A673 (cell line): ENCODE data around the gene LTB4R.

Experiments
- CTCF ChIP-seq: fragments of 300-800, 200-600 bp; sonication (generic); conservative IDR thresholded peaks from 2 replicates; pipeline ENCODE4 v1.5.1; 2017; ENCODE audit warnings: low read depth, mild to moderate bottlenecking, antibody characterized with exemption, low read length, moderate library complexity, mixed read lengths
- EZH2 ChIP-seq: fragments of 200-600 bp; sonication (generic); IDR thresholded peaks from 2 replicates; pipeline ENCODE4 v1.6.1; 2017; ENCODE audit warnings: borderline replicate concordance, low read depth, mild to moderate bottlenecking, mixed read lengths, antibody characterized with exemption, low read length; ENCODE audit not compliant: poor library complexity, severe bottlenecking

DNA sequence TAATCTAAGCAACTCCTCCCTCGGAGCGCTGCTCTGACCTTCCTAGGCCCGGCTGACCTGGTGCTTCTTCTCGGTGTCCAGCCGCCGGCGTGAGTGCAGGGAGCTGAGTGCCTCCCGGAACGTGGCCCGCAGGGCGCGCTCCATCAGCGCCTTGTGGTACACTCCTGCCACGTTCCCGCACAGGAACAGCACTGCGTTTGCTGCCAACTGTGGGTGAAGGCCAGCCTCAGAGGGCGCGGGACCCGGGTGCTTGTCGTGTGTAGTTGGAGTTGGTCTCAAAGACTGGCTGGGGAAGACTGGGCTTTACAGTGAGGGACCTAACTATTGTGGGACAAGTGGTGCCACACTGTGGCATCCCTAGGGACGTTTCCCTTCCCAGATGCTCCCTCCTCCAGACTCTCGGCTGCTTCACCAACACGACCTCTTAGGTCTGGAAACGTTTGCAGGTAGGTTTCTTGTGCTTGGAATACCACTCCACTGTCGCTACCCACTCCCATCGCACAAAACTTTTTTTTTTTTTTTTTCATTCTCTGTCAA lies 20.5 kb downstream of the LTB4R start:
- TF ChIP-seq CTCF, result no peak
- no peak for TF ChIP-seq EZH2
